Endothelial cell of umbilical vein (primary cell): ENCODE measurements around the gene ARL10. TPM values are rescaled to one million over a fixed set of nuclear protein-coding genes. Genes with fewer than 3 reads are reported as not detected.

Source experiments
- BruUV-seq: library from RNA; stranded (reverse); fragments of 400-500 nt; replicated peaks from 2 replicates; lab custom pipeline; 2021; lab: Mats Ljungman, UMichigan
- CTCF ChIA-PET: fragments of 300-600, 350-600 bp; sonication (Branson Sonifier 250); formaldehyde crosslinking; loops from one replicate; lab custom pipeline; 2021; ENCODE audit warnings: antibody characterized with exemption, inconsistent platforms; lab: Charles Lee
- POLR2A ChIA-PET: fragments of 300-600, 350-600 bp; sonication (Branson Sonifier 250); formaldehyde crosslinking; loops from one replicate; lab custom pipeline; 2021; ENCODE audit warnings: antibody characterized with exemption, inconsistent platforms; lab: Charles Lee
- DNase-seq: peaks from one replicate; pipeline ENCODE4 v3.0.0-alpha.2; 2011; ENCODE audit warnings: low read depth, low spot score
- FAIRE-seq: peaks from 2 replicates; lab custom pipeline; 2011; peaks lifted over from hg19 to GRCh38; lab: Jason Lieb, UNC
- H2AFZ ChIP-seq: 2 replicates; pipeline ENCODE4 v1.6.0; 2012; ENCODE audit warnings: low read depth, low read length, control low read depth, inconsistent platforms
- H3K27ac ChIP-seq: 2 replicates; pipeline ENCODE4 v1.5.1; 2011; ENCODE audit warnings: low read depth, mild to moderate bottlenecking, control low read depth, low read length, moderate library complexity; ENCODE audit not compliant: insufficient read depth
- H3K27me3 ChIP-seq, 2 experiments: 2 replicates each; pipeline versions ENCODE4 v1.6.0 to v1.6.1; 2011; ENCODE audit warnings: low read length in 2 of 2, mixed read lengths in 1 of 2; ENCODE audit not compliant: control insufficient read depth in 2 of 2, insufficient read depth in 2 of 2
- H3K36me3 ChIP-seq, 2 experiments: 2 replicates in 1 of 2; 3 replicates in 1 of 2; pipeline ENCODE4 v1.5.1; 2011; ENCODE audit warnings: low read length in 2 of 2, mild to moderate bottlenecking in 1 of 2, moderate library complexity in 1 of 2; ENCODE audit not compliant: control insufficient read depth in 2 of 2, insufficient read depth in 2 of 2; ENCODE audit errors: extremely low read depth in 1 of 2
- H3K4me1 ChIP-seq: 3 replicates; pipeline ENCODE4 v1.5.1; 2011; ENCODE audit warnings: mild to moderate bottlenecking, low read length; ENCODE audit not compliant: control insufficient read depth, insufficient read depth; ENCODE audit errors: extremely low read depth
- H3K4me2 ChIP-seq: 2 replicates; pipeline ENCODE4 v1.6.1; 2011; ENCODE audit warnings: low read length, control low read depth, mixed read lengths; ENCODE audit not compliant: insufficient read depth
- H3K4me3 ChIP-seq, 3 experiments: fragments of 200-600 bp in 1 of 3; sonication (generic), shearing (Covaris generic) in 1 of 3; replicated peaks in 1 of 3; 2 replicates each; pipeline ENCODE4 v1.5.1; 2011 to 2016; ENCODE audit warnings: control low read depth in 3 of 3, low read length in 3 of 3, mild to moderate bottlenecking in 2 of 3, inconsistent platforms in 1 of 3, low read depth in 1 of 3, moderate library complexity in 1 of 3; ENCODE audit not compliant: insufficient read depth in 1 of 3
- H3K79me2 ChIP-seq: 2 replicates; pipeline ENCODE4 v1.6.0; 2012; ENCODE audit warnings: low read length, inconsistent platforms; ENCODE audit not compliant: control insufficient read depth, insufficient read depth
- H3K9ac ChIP-seq: replicated peaks from 2 replicates; pipeline ENCODE3; 2011; ENCODE audit warnings: low read length, control low read depth; ENCODE audit not compliant: insufficient read depth; ENCODE audit errors: extremely low read depth
- H3K9me1 ChIP-seq: replicated peaks from 3 replicates; pipeline ENCODE4 v1.6.0; 2011; ENCODE audit warnings: mild to moderate bottlenecking, low read length; ENCODE audit not compliant: control insufficient read depth, insufficient read depth; ENCODE audit errors: extremely low read depth
- H3K9me3 ChIP-seq: replicated peaks from 2 replicates; pipeline ENCODE4 v1.5.1; 2012; ENCODE audit warnings: low read length, inconsistent platforms; ENCODE audit not compliant: control insufficient read depth, insufficient read depth
- H4K20me1 ChIP-seq: replicated peaks from 2 replicates; pipeline ENCODE3; 2011; ENCODE audit warnings: mild to moderate bottlenecking, low read length; ENCODE audit not compliant: control insufficient read depth, insufficient read depth; ENCODE audit errors: extremely low read depth
- EZH2 ChIP-seq: IDR thresholded peaks from 2 replicates; pipeline ENCODE4 v1.6.1; 2012; ENCODE audit warnings: borderline replicate concordance, low read depth, mild to moderate bottlenecking, moderate library complexity, low read length, inconsistent platforms; ENCODE audit not compliant: severe bottlenecking
- FOS ChIP-seq: IDR thresholded peaks from 2 replicates; pipeline ENCODE4 v1.6.1; 2011; ENCODE audit warnings: mild to moderate bottlenecking, low read length, moderate library complexity, borderline replicate concordance; ENCODE audit not compliant: insufficient read depth
- GATA2 ChIP-seq: IDR thresholded peaks from 2 replicates; pipeline ENCODE4 v1.7.0; 2011; ENCODE audit warnings: low read depth, mild to moderate bottlenecking, moderate library complexity, mixed read lengths, low read length; ENCODE audit not compliant: insufficient read length, insufficient read depth
- JUN ChIP-seq: IDR thresholded peaks from 2 replicates; pipeline ENCODE4 v1.6.1; 2011; ENCODE audit warnings: borderline replicate concordance, low read depth; ENCODE audit not compliant: insufficient read length, insufficient read depth
- MYC ChIP-seq: IDR thresholded peaks from one replicate; pipeline ENCODE4 v1.6.1; 2011; ENCODE audit warnings: mild to moderate bottlenecking, low read depth, low read length
- POLR2A ChIP-seq: IDR thresholded peaks from 2 replicates; pipeline ENCODE4 v1.6.1; 2012; ENCODE audit warnings: low read depth, mild to moderate bottlenecking, control low read depth, low read length
- POLR2AphosphoS5 ChIP-seq: IDR thresholded peaks from 2 replicates; pipeline ENCODE4 v1.6.1; 2012; ENCODE audit warnings: low read depth, mild to moderate bottlenecking, control low read depth, low read length, moderate library complexity; ENCODE audit not compliant: insufficient read depth
- dilution Hi-C: fragments of 300-500 bp; cut with MboI; formaldehyde crosslinking; loops from one replicate; pipeline ENCODE4 v1.15.0; 2019; ENCODE audit warnings: low sequenced_read_pairs; ENCODE audit not compliant: extremely low pct_ligation_motif_present
- intact Hi-C: fragments of 100-400 bp; cut with micrococcal nuclease; formaldehyde crosslinking; loops from one replicate; pipeline ENCODE4 v1.10.0; 2022
- polyA plus RNA-seq, 4 experiments: library from polyadenylated mRNA; depleted of rRNA in 3 of 4; stranded (reverse) in 3 of 4; unstranded in 1 of 4; fragments of >200 nt; gene quantifications; 2 replicates each; pipeline versions ENCODE4 v1.2.1 to v1.2.3, GENCODE V29; 2011 to 2012; ENCODE audit warnings: missing spikeins in 1 of 4
- total RNA-seq: library from RNA; stranded (reverse); gene quantifications from 2 replicates; pipeline ENCODE4 v1.2.3, GENCODE V29; 2021
- TF ChIP-seq, protein P1 (sequence below): IDR thresholded peaks from 2 replicates; pipeline ENCODE4 v1.6.1; 2011; ENCODE audit not compliant: insufficient read depth, insufficient read length
- TF ChIP-seq, protein P2 (sequence below), 2 donors: IDR thresholded peaks; 1 replicate in 1 of 2; 2 replicates in 1 of 2; pipeline ENCODE4 v1.5.1; 2011; ENCODE audit warnings: low read length in 2 of 2, mild to moderate bottlenecking in 2 of 2, moderate library complexity in 2 of 2, control low read depth in 1 of 2, inconsistent platforms in 1 of 2, low read depth in 1 of 2; ENCODE audit not compliant: insufficient read depth in 1 of 2; ENCODE audit errors: extremely low read depth in 1 of 2

Gene ARL10
- total and polyA plus RNA-seq, 2 donors (not counting 3 experiments of a cell fraction or from before 2014, with no cell fraction given): 7.7 to 20.7 TPM

GRCh38 chr5:176414704-176415103 lies 49.4 kb downstream of the ARL10 start:
- DNase-seq: no peak
- Histone ChIP-seq H3K9ac (no peak overlapping the region), H3K9me1 (no peaks in the 10 kb centered on the region), H3K27ac (no peak overlapping the region), H3K9me3 (no peaks in the 10 kb centered on the region), H3K4me3 (no peak overlapping the region), H3K4me1 (peaks cover 12% of the 10 kb centered on the region), H4K20me1 (no peaks in the 10 kb centered on the region), H3K36me3 (peaks cover 2% of the 10 kb centered on the region in 2 experiments), H3K4me2 (peak overlapping the region; percentile 74), H2AFZ (no peak overlapping the region), H3K27me3 (no peaks in the 10 kb centered on the region), H3K79me2 (peaks cover 15% of the 10 kb centered on the region)
- TF ChIP-seq MYC: no peak
- TF ChIP-seq, protein P1, sequence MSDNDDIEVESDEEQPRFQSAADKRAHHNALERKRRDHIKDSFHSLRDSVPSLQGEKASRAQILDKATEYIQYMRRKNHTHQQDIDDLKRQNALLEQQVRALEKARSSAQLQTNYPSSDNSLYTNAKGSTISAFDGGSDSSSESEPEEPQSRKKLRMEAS: no peak
- no peak for TF ChIP-seq EZH2
- ChIA-PET POLR2A (no interaction called here), CTCF (interaction anchor here (1.1 to 2.5 kb wide), 2 partner anchors 26 to 155 kb away, joined by 4 to 12 read pairs; partner anchors contain the start of genes HIGD2A and NOP16)
- BruUV-seq: TSS peak; percentile 44
- FAIRE-seq: no peak
- dilution Hi-C loops: no loop called here
- intact Hi-C loops: loop anchor here (5.0 kb wide), 1 partner anchor 73 kb away; no protein-coding TSS in a partner anchor

GRCh38 chr5:176415240-176415951 lies 50.1 kb downstream of the ARL10 start:
- Histone ChIP-seq H3K4me3 (peak overlapping the region; percentile 78 to 84 (median 82)), H3K4me2 (peak overlapping the region; percentile 74), H3K9ac (peak overlapping the region; percentile 97), H3K27me3 (no peaks in the 10 kb centered on the region), H3K9me3 (no peaks in the 10 kb centered on the region), H3K36me3 (no peaks in the 10 kb centered on the region), H3K9me1 (no peaks in the 10 kb centered on the region), H2AFZ (peak overlapping the region; percentile 88), H3K79me2 (peaks cover 15% of the 10 kb centered on the region), H3K27ac (peak overlapping the region; percentile 86), H3K4me1 (peaks cover 12% of the 10 kb centered on the region), H4K20me1 (no peaks in the 10 kb centered on the region)
- no peak for FAIRE-seq
- no peak for DNase-seq
- dilution Hi-C loops (no loop called here), intact Hi-C loops (loop anchor here (5.0 kb wide), 1 partner anchor 72 kb away; no protein-coding TSS in a partner anchor)
- TF ChIP-seq GATA2 (no peak), JUN (no peak), MYC (no peak), POLR2A (no peak), FOS (no peak), EZH2 (no peak), POLR2AphosphoS5 (no peak)
- TF ChIP-seq, protein P1: no peak
- TF ChIP-seq, protein P2, sequence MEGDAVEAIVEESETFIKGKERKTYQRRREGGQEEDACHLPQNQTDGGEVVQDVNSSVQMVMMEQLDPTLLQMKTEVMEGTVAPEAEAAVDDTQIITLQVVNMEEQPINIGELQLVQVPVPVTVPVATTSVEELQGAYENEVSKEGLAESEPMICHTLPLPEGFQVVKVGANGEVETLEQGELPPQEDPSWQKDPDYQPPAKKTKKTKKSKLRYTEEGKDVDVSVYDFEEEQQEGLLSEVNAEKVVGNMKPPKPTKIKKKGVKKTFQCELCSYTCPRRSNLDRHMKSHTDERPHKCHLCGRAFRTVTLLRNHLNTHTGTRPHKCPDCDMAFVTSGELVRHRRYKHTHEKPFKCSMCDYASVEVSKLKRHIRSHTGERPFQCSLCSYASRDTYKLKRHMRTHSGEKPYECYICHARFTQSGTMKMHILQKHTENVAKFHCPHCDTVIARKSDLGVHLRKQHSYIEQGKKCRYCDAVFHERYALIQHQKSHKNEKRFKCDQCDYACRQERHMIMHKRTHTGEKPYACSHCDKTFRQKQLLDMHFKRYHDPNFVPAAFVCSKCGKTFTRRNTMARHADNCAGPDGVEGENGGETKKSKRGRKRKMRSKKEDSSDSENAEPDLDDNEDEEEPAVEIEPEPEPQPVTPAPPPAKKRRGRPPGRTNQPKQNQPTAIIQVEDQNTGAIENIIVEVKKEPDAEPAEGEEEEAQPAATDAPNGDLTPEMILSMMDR (IDR thresholded peaks at IDR 0.05; ENCODE audit: extremely low read depth in 1 of 2, insufficient read depth in 1 of 2, low read depth in 1 of 2, low read length in 2 of 2): no peak
- POLR2A ChIA-PET: interaction anchor here (1.4 kb wide), 1 partner anchor 32 kb away, joined by 4 read pairs; the partner anchor contains the start of gene FAF2
- no TSS peak for BruUV-seq
- CTCF ChIA-PET: interaction anchor here (0.9 to 4.0 kb wide), 12 partner anchors 9 to 245 kb away, joined by 3 to 88 read pairs (median 4); partner anchors contain the start of genes FAF2, HIGD2A and NOP16
